HG03159 (cell line): ENCODE data around the gene NES.

Experiments used
- ATAC-seq: cut with Tn5 transposase; IDR thresholded peaks from one replicate; pipeline ENCODE4 v1.9.1; 2021; ENCODE audit warnings: mild to moderate bottlenecking, moderate library complexity; ENCODE audit not compliant: unreplicated experiment

The NES gene

GRCh38 chr1:156704166-156704711 lies 27.0 kb upstream of the NES start:
- no peak for ATAC-seq

- no peak for ATAC-seq
Measured at GRCh38 chr1:156703741-156704140, 26.5 kb upstream of the NES start.

GRCh38 chr1:156703336-156703735 lies 26.1 kb upstream of the NES start:
- ATAC-seq = no peak

- ATAC-seq = no peak
Measured at GRCh38 chr1:156700736-156701531, 23.7 kb upstream of the NES start.

- ATAC-seq = no peak
Measured at GRCh38 chr1:156698995-156699394, 21.8 kb upstream of the NES start.

GRCh38 chr1:156697481-156697880 lies 20.3 kb upstream of the NES start:
- no peak for ATAC-seq

- no peak for ATAC-seq
Measured at GRCh38 chr1:156696755-156697154, 19.5 kb upstream of the NES start.

GRCh38 chr1:156694690-156694962 lies 17.4 kb upstream of the NES start:
- no peak for ATAC-seq

- no peak for ATAC-seq
Measured at GRCh38 chr1:156693848-156694689, 16.9 kb upstream of the NES start.

GRCh38 chr1:156692925-156693847 lies 16.0 kb upstream of the NES start:
- no peak for ATAC-seq

GRCh38 chr1:156692441-156692924 lies 15.3 kb upstream of the NES start:
- no peak for ATAC-seq

- no peak for ATAC-seq
Measured at GRCh38 chr1:156691665-156692440, 14.6 kb upstream of the NES start.

GRCh38 chr1:156691191-156691590 lies 14.0 kb upstream of the NES start:
- no peak for ATAC-seq

- no peak for ATAC-seq
Measured at GRCh38 chr1:156690675-156691036, 13.4 kb upstream of the NES start.

GRCh38 chr1:156689953-156690674 lies 12.9 kb upstream of the NES start:
- no peak for ATAC-seq

GRCh38 chr1:156689035-156689952 lies 12.1 kb upstream of the NES start:
- ATAC-seq = no peak

- no peak for ATAC-seq
Measured at GRCh38 chr1:156684227-156684782, 7.1 kb upstream of the NES start.
